ENCODE results near the gene SLC16A3.
A peak's percentile ranks its signal among the peaks of the same experiment; 100 is the strongest.

- TF ChIP-seq CTCF (IDR thresholded peaks at IDR 0.05) (peak; percentile 83), EZH2 (IDR thresholded peaks at IDR 0.05; ENCODE audit: borderline replicate concordance, insufficient read depth, low read depth, low read length, poor library complexity, severe bottlenecking) (no peak)
Measured at GRCh38 chr17:82236142-82236971, 7.5 kb downstream of the SLC16A3 start.

Measured in B cell (primary cell).